Measurements from ENCODE around the gene IRF3. TPM values are rescaled to one million over a fixed set of nuclear protein-coding genes. Genes with fewer than 3 reads are reported as not detected.
A peak's percentile ranks its signal among the peaks of the same experiment; 100 is the strongest.

IRF3 gene
- total and polyA plus RNA-seq, 10 of the 15 experiments (the other 5 are each of a cell fraction or from before 2014, with no cell fraction given), result 5.5 to 110 (median 63.4) TPM

DNA sequence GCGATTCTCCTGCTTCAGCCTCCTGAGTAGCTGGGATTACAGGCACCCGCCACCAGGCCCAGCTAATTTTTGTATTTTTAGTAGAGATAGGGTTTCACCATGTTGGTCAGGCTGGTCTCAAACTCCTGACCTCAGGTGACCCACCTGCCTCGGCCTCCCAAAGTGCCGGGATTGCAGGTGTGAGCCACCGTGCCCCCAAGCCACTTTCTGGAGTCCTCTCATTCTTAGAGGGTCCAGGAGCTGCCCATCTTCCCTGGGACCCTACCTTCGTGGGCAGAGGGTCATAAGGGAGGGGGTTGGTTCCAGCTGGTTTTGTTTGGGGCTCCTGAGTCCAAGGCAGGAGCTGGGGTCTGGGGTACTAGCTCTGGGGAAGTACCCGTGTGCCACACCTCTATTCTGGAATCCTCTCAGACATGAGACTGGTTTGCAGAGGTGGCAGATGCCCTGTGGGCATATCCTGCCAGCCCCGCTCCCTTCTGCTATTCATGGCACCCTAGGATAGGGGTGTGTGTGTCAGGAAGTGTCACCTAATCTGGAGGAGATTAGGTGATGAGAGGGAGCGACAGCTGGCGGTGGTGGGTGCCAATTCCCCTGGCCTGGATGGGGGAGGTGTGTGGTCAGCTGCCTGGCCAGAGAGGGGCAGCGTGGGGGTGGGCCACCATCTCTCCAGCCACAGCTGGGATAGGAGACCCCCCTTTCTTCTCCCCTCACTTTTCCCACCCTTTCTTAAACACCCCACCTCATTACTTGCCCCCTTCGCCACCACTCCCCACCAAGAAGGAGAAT, 13.5 kb upstream of the IRF3 start:
- TF ChIP-seq TBL1XR1 (IDR thresholded peaks at IDR 0.05; ENCODE audit: low read depth, low read length), result no peak
- peak; percentile 34; the same call in 1 of the 2 replicates for TF ChIP-seq POLR2AphosphoS5 (IDR thresholded peaks at IDR 0.05; ENCODE audit: low read length)
- TF ChIP-seq, protein P1, sequence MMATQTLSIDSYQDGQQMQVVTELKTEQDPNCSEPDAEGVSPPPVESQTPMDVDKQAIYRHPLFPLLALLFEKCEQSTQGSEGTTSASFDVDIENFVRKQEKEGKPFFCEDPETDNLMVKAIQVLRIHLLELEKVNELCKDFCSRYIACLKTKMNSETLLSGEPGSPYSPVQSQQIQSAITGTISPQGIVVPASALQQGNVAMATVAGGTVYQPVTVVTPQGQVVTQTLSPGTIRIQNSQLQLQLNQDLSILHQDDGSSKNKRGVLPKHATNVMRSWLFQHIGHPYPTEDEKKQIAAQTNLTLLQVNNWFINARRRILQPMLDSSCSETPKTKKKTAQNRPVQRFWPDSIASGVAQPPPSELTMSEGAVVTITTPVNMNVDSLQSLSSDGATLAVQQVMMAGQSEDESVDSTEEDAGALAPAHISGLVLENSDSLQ (IDR thresholded peaks at IDR 0.05), result peak; percentile 13; the same call in 1 of the 2 replicates
- ATAC-seq (no peak), FAIRE-seq (no peak), DNase-seq (ENCODE audit: low read depth, low spot score) (no peak)
- intact Hi-C loops (cut with micrococcal nuclease; ENCODE audit: unreplicated experiment) (loop anchor here (5.0 kb wide), 1 partner anchor 188 kb away; the partner anchor contains the start of gene PNKP), in situ Hi-C loops (cut with MboI) (no loop called here)
- Histone ChIP-seq H3K4me3 (peak overlapping the region; percentile 100), H3K36me3 (ENCODE audit: control insufficient read depth in 2 of 2, insufficient read depth in 2 of 2, low read length in 1 of 2) (peaks cover 15 to 18% of the 10 kb centered on the region in 2 experiments), H3K27me3 (replicated peaks in 1 of 2; ENCODE audit: control insufficient read depth in 2 of 2, insufficient read depth in 2 of 2, low read length in 1 of 2) (no peaks in the 10 kb centered on the region), H3K4me2 (ENCODE audit: control insufficient read depth, insufficient read depth) (peak overlapping the region; percentile 97), H3K79me2 (ENCODE audit: control insufficient read depth, insufficient read depth, low read length) (peaks cover 48% of the 10 kb centered on the region), H3K4me1 (ENCODE audit: control insufficient read depth, insufficient read depth, low read length) (peaks cover 22% of the 10 kb centered on the region), H3K27ac (ENCODE audit: control insufficient read depth, insufficient read depth) (peak overlapping the region; percentile 42), H3K9me3 (replicated peaks; ENCODE audit: control insufficient read depth, insufficient read depth, low read length) (no peaks in the 10 kb centered on the region), H3K9ac (ENCODE audit: control insufficient read depth, insufficient read depth, low read length) (peak overlapping the region; percentile 98; the same call in 1 of the 2 replicates), H2AFZ (ENCODE audit: control insufficient read depth, low read depth, low read length) (no peak overlapping the region), H4K20me1 (ENCODE audit: control insufficient read depth, insufficient read depth) (peaks cover 16% of the 10 kb centered on the region)
- POLR2A ChIA-PET, result interaction anchor here (0.6 to 11.2 kb wide), 10 partner anchors 13 to 235 kb away, joined by 3 to 200 read pairs (median 6); partner anchors contain the start of genes AP2A1, BCL2L12, IRF3 and NOSIP
- CTCF ChIA-PET, result interaction anchor here (0.6 to 10.5 kb wide), 15 partner anchors 13 to 425 kb away, joined by 3 to 130 read pairs (median 7); partner anchors contain the start of genes BCL2L12, FLT3LG, IRF3 and NOSIP
- SMC1A ChIA-PET (ENCODE audit: uncharacterized antibody, unreplicated experiment), result interaction anchor here (0.9 to 1.9 kb wide), 12 partner anchors 14 to 299 kb away, joined by 3 to 7 read pairs (median 3); partner anchors contain the start of genes BCL2L12, FLT3LG, IRF3 and NOSIP
- RAD21 ChIA-PET (ENCODE audit: unreplicated experiment), result interaction anchor here (0.8 to 8.6 kb wide), 9 partner anchors 14 to 176 kb away, joined by 3 to 131 read pairs (median 4); partner anchors contain the start of genes BCL2L12, IRF3, NOSIP and RRAS
- no TSS peak for BruUV-seq (replicated peaks)
- 26% methylated on average over 12 of the region's 12 CpGs for WGBS (ENCODE audit: insufficient coverage, insufficient replicate concordance, low lambda C conversion rate, missing lambda C conversion rate)
